Bronchial epithelial cell (primary cell): ENCODE results near the gene SLC49A4. TPM values are rescaled to one million over a fixed set of nuclear protein-coding genes. Genes with fewer than 3 reads are reported as not detected.

ENCODE experiments used
- DNase-seq: peaks from one replicate; pipeline ENCODE4 v3.0.0-alpha.2; 2010; ENCODE audit warnings: low read depth
- FAIRE-seq: peaks from 2 replicates; lab custom pipeline; 2011; peaks lifted over from hg19 to GRCh38; lab: Jason Lieb, UNC
- H3K27me3 ChIP-seq: 2 replicates; pipeline ENCODE4 v1.5.1; 2011; ENCODE audit warnings: low read length; ENCODE audit not compliant: control insufficient read depth, insufficient read depth
- H3K36me3 ChIP-seq: 2 replicates; pipeline ENCODE4 v1.5.1; 2011; ENCODE audit warnings: low read length; ENCODE audit not compliant: control insufficient read depth, insufficient read depth
- H3K4me3 ChIP-seq: 2 replicates; pipeline ENCODE4 v1.5.1; 2011; ENCODE audit warnings: mild to moderate bottlenecking, low read depth, low read length, control low read depth
- CTCF ChIP-seq: IDR thresholded peaks from 2 replicates; pipeline ENCODE4 v1.5.1; 2011; ENCODE audit warnings: mild to moderate bottlenecking, moderate library complexity, low read length, control low read depth, inconsistent platforms; ENCODE audit not compliant: insufficient read depth, severe bottlenecking
- total RNA-seq: library from RNA; depleted of rRNA; stranded (reverse); fragments of >200 nt; gene quantifications from 2 replicates; pipeline ENCODE4 v1.2.1, GENCODE V29; 2014

Gene SLC49A4
- total RNA-seq, 1 donor from 2014 or later, result 21.6 TPM

- H3K27me3 ChIP-seq, result no peaks in the 10 kb centered on the region
- no peak for TF ChIP-seq CTCF
- H3K36me3 ChIP-seq, result no peaks in the 10 kb centered on the region
- H3K4me3 ChIP-seq, result no peak overlapping the region
- no peak for FAIRE-seq
- DNase-seq, result no peak
These were observed 85.8 kb downstream of the SLC49A4 start for GRCh38 chr3:122880624-122881023.

- FAIRE-seq (no peak), DNase-seq (no peak)
- TF ChIP-seq CTCF, result no peak
- Histone ChIP-seq H3K27me3 (no peaks in the 10 kb centered on the region), H3K36me3 (no peaks in the 10 kb centered on the region), H3K4me3 (no peak overlapping the region)
These were observed 87.6 kb downstream of the SLC49A4 start for GRCh38 chr3:122882361-122882947.

- DNase-seq (no peak), FAIRE-seq (no peak)
- no peak overlapping the region for H3K4me3 ChIP-seq
- no peaks in the 10 kb centered on the region for H3K36me3 ChIP-seq
- no peak for TF ChIP-seq CTCF
- no peaks in the 10 kb centered on the region for H3K27me3 ChIP-seq
These were observed 91.4 kb downstream of the SLC49A4 start for GRCh38 chr3:122886251-122886650.

GRCh38 chr3:122886946-122887345 lies 92.1 kb downstream of the SLC49A4 start:
- no peaks in the 10 kb centered on the region for H3K36me3 ChIP-seq
- H3K4me3 ChIP-seq, result no peak overlapping the region
- TF ChIP-seq CTCF, result no peak
- no peak for FAIRE-seq
- no peaks in the 10 kb centered on the region for H3K27me3 ChIP-seq
- no peak for DNase-seq

- TF ChIP-seq CTCF, result no peak
- no peaks in the 10 kb centered on the region for H3K36me3 ChIP-seq
- H3K4me3 ChIP-seq, result no peak overlapping the region
- no peaks in the 10 kb centered on the region for H3K27me3 ChIP-seq
- DNase-seq, result peak; percentile 99
- no peak for FAIRE-seq
These were observed 95.3 kb downstream of the SLC49A4 start for GRCh38 chr3:122890077-122890719.

GRCh38 chr3:122890720-122891220 lies 95.9 kb downstream of the SLC49A4 start:
- FAIRE-seq, result no peak

More at GRCh38 chr3:122890720-122891220, 95.9 kb downstream of the SLC49A4 start:
- no peak overlapping the region for H3K4me3 ChIP-seq
- H3K27me3 ChIP-seq, result no peaks in the 10 kb centered on the region
- H3K36me3 ChIP-seq, result no peaks in the 10 kb centered on the region
- TF ChIP-seq CTCF, result no peak
- no peak for DNase-seq
